HUES64 (cell line): ENCODE results near the gene YOD1.

Experiments
- H3K27ac ChIP-seq: 2 replicates; pipeline ENCODE4 v1.7.0; 2013; ENCODE audit warnings: low read depth, low read length, inconsistent platforms
- H3K27me3 ChIP-seq: 2 replicates; pipeline ENCODE4 v1.6.1; 2013; ENCODE audit warnings: mild to moderate bottlenecking, low read length; ENCODE audit not compliant: insufficient read depth
- H3K36me3 ChIP-seq: 2 replicates; pipeline ENCODE4 v1.6.1; 2013; ENCODE audit warnings: mild to moderate bottlenecking, low read length; ENCODE audit not compliant: insufficient read depth
- H3K4me1 ChIP-seq: 2 replicates; pipeline ENCODE4 v1.6.1; 2013; ENCODE audit warnings: mild to moderate bottlenecking, low read length, moderate library complexity; ENCODE audit not compliant: insufficient read depth
- H3K4me3 ChIP-seq: 2 replicates; pipeline ENCODE4 v1.5.1; 2013; ENCODE audit warnings: mild to moderate bottlenecking, low read length, moderate library complexity
- H3K9ac ChIP-seq: 2 replicates; pipeline ENCODE4 v1.6.1; 2013; ENCODE audit warnings: mild to moderate bottlenecking, low read depth, low read length
- H3K9me3 ChIP-seq: 2 replicates; pipeline ENCODE4 v1.6.1; 2013; ENCODE audit warnings: low read depth, low read length; ENCODE audit not compliant: insufficient read depth
- WGBS: fragments of 150-250, 120-280 bp; methylation state at CpG from one replicate; pipeline ENCODE4 v1.1.7; 2013; ENCODE audit warnings: missing lambda C conversion rate; 5-methylcytosine and 5-hydroxymethylcytosine counted together

Gene YOD1

GRCh38 chr1:207058252-207058651, 7.2 kb upstream of the YOD1 start:
- Histone ChIP-seq H3K27ac (no peak overlapping the region), H3K36me3 (peaks cover 10% of the 10 kb centered on the region), H3K27me3 (no peaks in the 10 kb centered on the region), H3K4me1 (peaks cover 4% of the 10 kb centered on the region; the same call in 1 of the 2 replicates), H3K9ac (no peak overlapping the region), H3K9me3 (no peaks in the 10 kb centered on the region), H3K4me3 (no peak overlapping the region)
- 87% methylated on average over 4 of the region's 4 CpGs for WGBS

DNA sequence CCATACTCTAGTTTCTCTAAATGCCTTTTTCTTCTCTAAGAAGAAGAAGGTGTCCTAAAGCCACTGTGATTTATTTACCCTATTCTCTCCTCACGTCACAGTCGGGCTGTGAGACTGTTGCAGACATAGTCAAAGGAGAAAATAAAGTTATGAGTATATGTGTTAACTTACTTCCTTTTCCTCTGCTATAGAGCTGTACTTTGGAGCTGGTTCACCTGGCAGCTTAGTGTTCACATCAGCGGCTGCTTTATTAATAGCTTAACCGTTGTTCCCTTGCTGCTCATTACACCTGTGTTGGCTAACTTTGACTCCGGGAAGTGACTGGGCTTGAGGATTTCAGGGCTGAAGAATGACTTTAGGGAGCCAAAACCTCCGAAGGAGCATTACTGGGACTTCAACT, 5.7 kb upstream of the YOD1 start:
- Histone ChIP-seq H3K36me3 (no peaks in the 10 kb centered on the region; the same call in 1 of the 2 replicates), H3K9me3 (no peaks in the 10 kb centered on the region), H3K27ac (no peak overlapping the region), H3K27me3 (no peaks in the 10 kb centered on the region), H3K4me3 (no peak overlapping the region), H3K4me1 (peaks cover 4% of the 10 kb centered on the region; the same call in 1 of the 2 replicates), H3K9ac (no peak overlapping the region)
- WGBS, result 89% methylated on average over 6 of the region's 6 CpGs

DNA sequence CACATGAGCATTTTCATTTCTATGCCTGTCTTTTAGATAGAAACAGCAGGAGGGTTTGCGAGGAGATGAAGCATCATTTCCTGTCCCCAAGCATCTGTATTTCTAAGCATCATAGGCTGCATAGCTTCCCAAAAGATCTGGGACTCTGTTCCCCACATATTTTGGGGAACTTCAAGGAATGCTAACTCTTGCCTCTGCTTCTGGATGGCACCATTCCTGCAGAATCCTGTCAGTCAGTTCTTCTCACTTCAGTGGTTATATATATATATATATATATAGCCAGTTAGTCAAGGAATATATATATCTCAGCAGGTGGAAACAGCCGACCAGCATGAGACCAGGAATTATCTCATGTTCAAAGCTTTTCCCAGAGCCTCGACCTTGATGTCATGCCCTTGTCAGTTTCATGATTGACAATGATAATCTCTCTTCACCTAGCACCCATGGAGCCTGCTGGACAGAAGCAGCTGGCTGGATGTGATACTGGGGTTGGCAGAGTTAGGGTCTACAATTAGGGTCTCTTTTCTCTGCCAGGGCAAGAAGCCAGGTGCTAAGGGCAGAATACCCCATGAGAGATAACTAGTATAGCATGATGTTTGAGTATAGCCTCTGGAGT, 4.5 kb upstream of the YOD1 start:
- H3K9ac ChIP-seq, result no peak overlapping the region
- no peak overlapping the region for H3K27ac ChIP-seq
- no peaks in the 10 kb centered on the region for H3K27me3 ChIP-seq
- H3K9me3 ChIP-seq, result no peaks in the 10 kb centered on the region
- H3K4me3 ChIP-seq, result no peak overlapping the region
- no peaks in the 10 kb centered on the region; the same call in 1 of the 2 replicates for H3K36me3 ChIP-seq
- WGBS, result 80% methylated on average over 3 of the region's 3 CpGs
- H3K4me1 ChIP-seq, result peaks cover 7% of the 10 kb centered on the region; the same call in 1 of the 2 replicates

GRCh38 chr1:207054491-207054890, 3.5 kb upstream of the YOD1 start:
- H3K27me3 ChIP-seq, result no peaks in the 10 kb centered on the region
- H3K4me1 ChIP-seq, result peaks cover 10% of the 10 kb centered on the region; the same call in 1 of the 2 replicates
- no peak overlapping the region for H3K9ac ChIP-seq
- no peaks in the 10 kb centered on the region for H3K9me3 ChIP-seq
- H3K27ac ChIP-seq, result no peak overlapping the region
- H3K4me3 ChIP-seq, result no peak overlapping the region
- 91% methylated on average over 2 of the region's 2 CpGs for WGBS
- H3K36me3 ChIP-seq, result peaks cover 2% of the 10 kb centered on the region

GRCh38 chr1:207052911-207053769, 2.1 kb upstream of the YOD1 start, which contains the start of gene PFKFB2:
Gene PFKFB2, plus strand, starts transcription at chr1:207053275. Its CDS starts 1,443 bp downstream, at chr1:207054718.
- peaks cover 8% of the 10 kb centered on the region; the same call in 1 of the 2 replicates for H3K4me1 ChIP-seq

DNA sequence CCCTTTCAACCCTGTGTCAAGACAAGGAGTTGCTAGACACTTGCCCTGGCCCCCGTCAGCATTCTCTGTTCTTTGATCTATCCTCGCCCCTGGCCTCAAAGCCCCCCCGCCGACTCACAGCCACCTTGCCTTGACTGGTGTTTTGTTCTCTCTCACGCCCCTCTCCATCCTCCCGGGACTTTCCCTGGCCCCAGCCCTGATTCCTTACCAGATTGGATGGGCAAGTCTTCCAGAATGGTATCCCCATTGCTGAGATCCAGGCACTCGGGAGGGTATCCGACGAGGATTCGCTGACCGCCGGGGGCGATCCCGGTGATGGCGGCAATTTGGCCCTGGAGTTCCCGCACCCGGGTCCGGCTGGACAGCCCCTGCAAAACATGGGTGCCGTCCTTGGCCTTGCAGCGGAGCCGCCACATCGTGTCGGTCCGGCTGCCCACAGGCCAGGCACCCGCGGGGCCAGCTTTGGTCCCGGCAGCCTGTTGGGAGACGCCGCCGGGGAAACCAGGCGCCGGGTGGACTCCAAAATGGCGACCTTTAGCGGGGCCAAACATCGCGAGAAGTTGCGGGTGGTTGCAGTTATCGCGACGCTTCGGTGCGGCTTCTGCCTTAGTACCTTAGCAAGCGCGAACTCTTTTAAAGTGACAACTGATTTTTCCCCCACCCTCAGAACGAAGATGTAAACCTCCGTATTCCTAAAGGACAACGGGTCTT, 373 bp downstream of the YOD1 start:
- H3K36me3 ChIP-seq, result peaks cover 39% of the 10 kb centered on the region
- WGBS, result under 1% methylated on average over 47 of the region's 47 CpGs
- H3K27me3 ChIP-seq, result no peaks in the 10 kb centered on the region
- H3K9ac ChIP-seq, result peak overlapping the region; percentile 97
- H3K4me3 ChIP-seq, result peak overlapping the region; percentile 93
- peak overlapping the region; percentile 97 for H3K27ac ChIP-seq
- peaks cover 29% of the 10 kb centered on the region for H3K4me1 ChIP-seq
- H3K9me3 ChIP-seq, result no peaks in the 10 kb centered on the region

More at GRCh38 chr1:207052911-207053769, 2.1 kb upstream of the YOD1 start, which contains the start of gene PFKFB2:
- no peaks in the 10 kb centered on the region for H3K27me3 ChIP-seq
- WGBS, result 2% methylated on average over 56 of the region's 56 CpGs
- H3K9ac ChIP-seq, result peak within 1 kb of the TSS; percentile 92
- peak within 1 kb of the TSS; percentile 78 for H3K27ac ChIP-seq
- peaks cover 16% of the 10 kb centered on the region for H3K36me3 ChIP-seq
- peak within 1 kb of the TSS; percentile 93 for H3K4me3 ChIP-seq
- no peaks in the 10 kb centered on the region for H3K9me3 ChIP-seq

DNA sequence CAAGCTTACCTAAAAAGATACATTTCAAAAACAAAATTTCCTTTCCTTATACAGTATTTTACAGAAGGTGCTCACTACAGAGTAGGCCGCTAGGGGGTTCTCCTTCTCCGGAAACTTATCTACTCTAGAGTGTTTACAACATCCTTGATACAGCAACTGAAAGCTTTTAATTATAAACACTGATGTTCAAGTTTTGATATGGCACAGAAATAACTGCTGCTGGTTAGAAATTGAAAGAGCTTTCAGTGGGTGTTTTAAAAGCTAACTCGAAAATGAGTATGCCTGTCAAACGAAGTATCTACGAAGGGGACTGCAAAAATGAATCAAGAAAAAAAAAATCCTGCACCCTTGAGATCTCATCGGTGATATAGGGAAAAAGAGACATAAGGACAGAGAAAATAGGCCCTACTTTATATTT, 1.0 kb downstream of the YOD1 start:
- peaks cover 31% of the 10 kb centered on the region for H3K4me1 ChIP-seq
- under 1% methylated on average over 6 of the region's 6 CpGs for WGBS
- H3K27ac ChIP-seq, result peak overlapping the region; percentile 97
- H3K9ac ChIP-seq, result peak overlapping the region; percentile 97
- peak overlapping the region; percentile 93 for H3K4me3 ChIP-seq
- peaks cover 45% of the 10 kb centered on the region for H3K36me3 ChIP-seq
- H3K27me3 ChIP-seq, result no peaks in the 10 kb centered on the region
- no peaks in the 10 kb centered on the region for H3K9me3 ChIP-seq

DNA sequence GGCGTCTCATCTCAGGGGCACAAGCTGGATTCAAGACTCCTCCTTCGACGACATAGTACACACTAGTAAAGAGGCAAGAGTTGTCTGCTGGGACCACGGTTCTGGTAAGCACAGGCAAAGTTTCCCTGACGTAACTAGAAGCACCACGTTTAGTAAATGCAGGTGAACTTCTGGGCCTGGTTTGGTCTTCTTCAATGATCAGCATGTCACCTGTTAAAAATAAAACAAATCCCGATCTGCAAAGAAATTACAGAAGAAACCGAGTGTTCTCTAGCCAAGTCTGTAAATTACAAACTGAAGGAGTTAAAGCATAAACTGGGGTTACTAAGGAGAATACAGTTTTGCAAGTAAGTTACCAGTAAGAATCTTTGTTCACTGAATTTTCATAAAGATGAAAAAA, 1.5 kb downstream of the YOD1 start:
- 78% methylated on average over 8 of the region's 8 CpGs for WGBS
- H3K27me3 ChIP-seq, result no peaks in the 10 kb centered on the region

DNA sequence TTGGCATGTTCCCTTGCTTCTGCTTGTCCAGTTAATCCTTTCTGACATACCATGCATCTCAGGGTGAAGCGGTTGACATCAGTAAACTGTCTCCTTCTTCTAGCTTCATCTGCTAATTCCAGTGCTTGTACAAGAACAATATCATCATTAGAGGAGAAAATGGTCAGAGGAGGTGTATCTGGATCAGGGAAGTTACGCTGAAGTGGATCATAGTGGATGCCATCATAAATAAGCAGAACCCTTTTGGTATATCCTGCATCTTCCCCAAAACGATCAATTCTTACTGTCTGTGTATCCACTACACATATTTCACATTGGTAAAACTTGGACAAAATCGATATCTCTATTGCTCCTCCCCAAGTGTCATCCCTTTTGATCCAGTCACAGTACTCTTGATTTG, 2.0 kb downstream of the YOD1 start:
- H3K27me3 ChIP-seq, result no peaks in the 10 kb centered on the region
- no peaks in the 10 kb centered on the region for H3K9me3 ChIP-seq
- H3K9ac ChIP-seq, result no peak overlapping the region
- 0 out of 2 replicates have a peak overlapping the region, but pooled peaks have one; percentile 93 for H3K4me3 ChIP-seq
- no peak overlapping the region for H3K27ac ChIP-seq
- H3K4me1 ChIP-seq, result peaks cover 31% of the 10 kb centered on the region
- WGBS, result 92% methylated on average over 4 of the region's 4 CpGs
- peaks cover 49% of the 10 kb centered on the region for H3K36me3 ChIP-seq

More for the DNA sequence above, 1.5 kb downstream of the YOD1 start:
- H3K4me3 ChIP-seq, result peak overlapping the region; percentile 93
- H3K9me3 ChIP-seq, result no peaks in the 10 kb centered on the region
- H3K36me3 ChIP-seq, result peaks cover 49% of the 10 kb centered on the region
- H3K9ac ChIP-seq, result peak overlapping the region; percentile 97; the same call in 1 of the 2 replicates
- no peak overlapping the region for H3K27ac ChIP-seq
- H3K4me1 ChIP-seq, result peaks cover 31% of the 10 kb centered on the region

- Histone ChIP-seq H3K4me3 (no peak overlapping the region), H3K4me1 (peaks cover 31% of the 10 kb centered on the region), H3K36me3 (peaks cover 49% of the 10 kb centered on the region), H3K9ac (no peak overlapping the region), H3K27ac (no peak overlapping the region), H3K9me3 (no peaks in the 10 kb centered on the region), H3K27me3 (no peaks in the 10 kb centered on the region)
- WGBS, result 91% methylated on average over 6 of the region's 6 CpGs
These were observed 3.0 kb downstream of the YOD1 start for GRCh38 chr1:207048041-207048440.
